LHCN-M2 (cell line): Measurements from ENCODE around the gene LACRT. TPM values are rescaled to one million over a fixed set of nuclear protein-coding genes. Genes with fewer than 3 reads are reported as not detected.
"Not testable (repeated sequence)": the region's sequence is repeated elsewhere in the genome, so short reads cannot be mapped to it uniquely, and the experiment has no call there.

ENCODE experiments used
- DNase-seq: peaks from one replicate; pipeline ENCODE4 v3.0.0-alpha.2; 2012; ENCODE audit warnings: low read depth
- total RNA-seq: library from RNA; depleted of rRNA; stranded (reverse); fragments of >200 nt; gene quantifications from 2 replicates; pipeline ENCODE4 v1.2.3, GENCODE V29; 2014

LACRT gene
- total RNA-seq, 1 experiment from 2014 or later, result not detected

DNA sequence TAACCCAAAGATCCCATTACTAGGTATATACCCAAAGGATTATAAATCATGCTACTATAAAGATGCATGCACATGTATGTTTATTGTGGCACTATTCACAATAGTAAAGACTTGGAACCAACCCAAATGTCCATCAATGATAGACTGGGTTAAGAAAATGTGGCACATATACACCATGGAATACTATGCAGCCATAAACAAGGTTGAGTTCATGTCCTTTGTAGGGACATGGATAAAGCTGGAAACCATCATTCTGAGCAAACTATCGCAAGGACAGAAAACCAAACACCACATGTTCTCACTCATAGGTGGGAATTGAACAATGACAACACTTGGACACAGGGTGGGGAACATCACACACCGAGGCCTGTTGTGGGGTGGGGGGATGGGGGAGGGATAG, 4.4 kb upstream of the LACRT start:
- not testable (repeated sequence) for DNase-seq

DNA sequence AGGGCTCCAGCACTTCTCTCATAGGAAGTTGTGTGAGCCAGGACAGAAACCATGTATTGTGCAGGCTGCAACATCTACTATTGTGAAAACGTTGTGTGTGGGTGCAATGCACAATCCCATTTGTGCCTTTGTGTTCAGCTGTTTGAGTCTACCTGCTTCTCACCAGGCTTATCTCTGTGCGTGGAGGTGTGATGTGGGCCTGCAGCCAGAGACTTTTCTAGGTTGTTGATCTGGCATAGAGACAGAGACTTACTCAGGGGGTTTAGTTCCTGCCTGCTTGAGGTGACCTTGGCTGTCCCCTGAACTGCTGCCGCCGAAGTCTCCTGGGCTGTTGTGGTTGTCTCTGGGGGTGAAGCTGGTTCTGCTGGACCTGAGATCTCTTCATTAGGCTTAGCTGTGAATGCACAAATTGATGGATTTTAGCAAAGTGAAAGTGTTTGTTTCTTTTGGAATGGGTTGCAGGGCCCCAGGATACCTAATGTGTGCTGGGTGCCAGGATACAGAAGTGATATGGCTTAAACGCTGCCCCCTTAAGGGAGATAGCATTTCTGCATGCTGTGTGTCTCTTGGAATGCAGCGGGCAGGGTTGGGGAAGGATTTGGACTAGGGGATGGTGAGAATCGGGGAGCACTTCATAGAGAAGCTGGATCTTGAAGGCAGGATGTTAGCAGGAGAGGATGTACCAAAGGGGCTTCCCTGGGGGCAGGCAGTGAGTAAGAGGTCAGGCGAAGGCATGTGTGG, 2.5 kb downstream of the LACRT start:
- DNase-seq, result no peak

DNA sequence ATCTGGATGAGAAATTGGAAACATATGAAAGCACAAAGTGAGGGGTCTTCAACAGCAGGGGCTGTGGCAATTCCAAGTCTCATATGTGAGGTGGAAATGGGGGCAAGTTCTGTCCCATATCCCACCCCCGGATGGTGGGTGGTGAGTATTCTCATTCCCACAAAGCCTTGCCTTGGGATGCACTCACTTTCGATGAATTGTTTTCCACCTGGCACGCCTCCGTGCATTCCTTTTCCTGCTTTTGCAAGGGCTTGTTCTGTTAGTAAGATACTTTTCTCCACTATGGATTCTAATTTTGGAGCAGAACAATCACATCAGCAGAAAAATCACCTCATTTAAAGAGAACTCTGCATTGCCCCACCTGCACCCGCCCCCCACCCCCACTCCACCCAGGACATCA, 3.1 kb downstream of the LACRT start:
- no peak for DNase-seq

DNA sequence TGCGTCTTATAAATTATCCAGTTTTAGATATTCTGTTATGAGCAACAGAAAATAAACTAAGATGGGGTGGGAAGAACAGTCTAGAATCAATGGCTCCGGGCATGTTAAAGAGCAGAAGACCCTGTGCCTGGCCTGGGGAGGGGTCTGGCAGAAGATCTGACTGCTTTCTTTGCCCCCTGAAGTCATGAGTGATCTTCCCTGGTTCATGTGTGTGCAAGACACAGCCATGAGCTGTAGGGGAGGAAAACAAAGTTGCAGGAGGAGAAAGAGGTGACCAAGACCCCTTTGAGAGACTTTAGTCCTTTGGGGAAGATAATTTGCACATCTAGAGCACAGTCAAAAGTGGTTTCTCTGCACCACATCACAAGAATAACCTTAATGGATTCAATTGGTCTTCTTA, 4.8 kb downstream of the LACRT start:
- DNase-seq, result no peak

DNA sequence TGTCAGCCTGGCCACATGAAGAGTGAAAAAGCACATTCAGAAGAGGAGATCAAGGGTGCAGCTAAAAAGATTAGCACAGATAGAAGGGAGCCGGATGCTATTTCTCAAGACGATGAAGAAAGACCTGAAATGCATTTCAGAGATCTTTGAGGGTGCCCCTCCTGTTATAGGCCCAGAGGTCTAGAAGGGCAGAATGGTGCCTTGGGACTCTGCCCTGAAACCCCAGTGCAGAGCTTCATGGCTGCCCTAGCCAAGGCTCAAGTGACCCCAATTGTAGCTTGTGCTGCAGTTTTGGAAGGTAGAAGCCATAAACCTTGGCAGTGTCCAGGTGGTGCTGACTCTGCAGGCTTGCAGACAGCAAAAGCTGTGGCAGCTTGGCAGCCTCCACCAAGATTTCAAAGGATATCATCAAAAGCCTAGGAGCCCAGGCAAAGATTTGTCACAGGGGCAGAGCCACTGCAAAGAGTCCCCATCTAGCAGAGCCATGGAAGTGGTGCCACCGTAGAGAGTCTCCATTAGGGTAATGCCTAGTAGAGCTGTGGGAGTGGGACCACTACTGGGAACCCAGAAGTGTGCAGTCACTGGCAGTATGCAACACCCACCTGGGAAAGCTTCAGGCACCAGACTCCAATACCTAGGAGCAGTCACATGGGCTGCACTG, 6.4 kb downstream of the LACRT start:
- no peak for DNase-seq

DNA sequence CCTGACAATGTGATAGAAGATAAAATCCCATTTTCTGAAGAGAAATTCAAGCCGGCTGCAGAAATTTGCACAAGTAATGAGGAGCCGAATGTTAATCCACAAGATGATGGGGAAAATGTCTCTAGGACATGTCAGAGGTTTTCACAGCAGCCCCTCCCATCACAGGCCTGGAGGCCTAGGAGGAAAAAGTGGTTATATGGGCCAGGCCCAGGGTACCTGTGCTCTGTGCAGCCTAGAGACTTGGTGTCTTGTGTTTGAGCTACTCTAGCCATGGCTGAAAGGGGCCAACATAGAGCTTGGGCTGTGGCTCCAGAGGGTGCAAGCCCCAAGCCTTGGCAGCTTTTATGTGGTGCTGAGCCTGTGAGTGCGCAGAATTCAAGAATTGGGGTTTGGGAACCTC, 7.4 kb downstream of the LACRT start:
- DNase-seq, result no peak

DNA sequence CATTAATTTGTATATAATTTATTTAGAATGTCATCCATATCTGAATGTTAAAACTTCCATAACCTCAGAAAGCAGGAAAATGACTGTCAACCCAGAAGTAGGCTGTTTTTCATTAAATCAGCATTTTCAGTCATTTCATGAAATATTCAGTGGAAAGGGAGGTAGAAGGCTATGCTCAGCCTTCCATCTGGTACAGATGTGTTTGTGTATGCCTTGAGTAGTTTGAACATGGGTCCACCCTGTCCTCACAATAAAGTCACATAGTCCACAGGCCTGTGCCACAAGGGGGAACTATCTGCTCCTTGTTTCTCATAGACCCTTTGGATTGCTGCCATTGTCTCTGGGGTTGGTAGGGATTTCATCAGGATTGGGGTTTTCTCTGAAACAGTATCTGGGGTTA, 9.1 kb downstream of the LACRT start:
- no peak for DNase-seq

DNA sequence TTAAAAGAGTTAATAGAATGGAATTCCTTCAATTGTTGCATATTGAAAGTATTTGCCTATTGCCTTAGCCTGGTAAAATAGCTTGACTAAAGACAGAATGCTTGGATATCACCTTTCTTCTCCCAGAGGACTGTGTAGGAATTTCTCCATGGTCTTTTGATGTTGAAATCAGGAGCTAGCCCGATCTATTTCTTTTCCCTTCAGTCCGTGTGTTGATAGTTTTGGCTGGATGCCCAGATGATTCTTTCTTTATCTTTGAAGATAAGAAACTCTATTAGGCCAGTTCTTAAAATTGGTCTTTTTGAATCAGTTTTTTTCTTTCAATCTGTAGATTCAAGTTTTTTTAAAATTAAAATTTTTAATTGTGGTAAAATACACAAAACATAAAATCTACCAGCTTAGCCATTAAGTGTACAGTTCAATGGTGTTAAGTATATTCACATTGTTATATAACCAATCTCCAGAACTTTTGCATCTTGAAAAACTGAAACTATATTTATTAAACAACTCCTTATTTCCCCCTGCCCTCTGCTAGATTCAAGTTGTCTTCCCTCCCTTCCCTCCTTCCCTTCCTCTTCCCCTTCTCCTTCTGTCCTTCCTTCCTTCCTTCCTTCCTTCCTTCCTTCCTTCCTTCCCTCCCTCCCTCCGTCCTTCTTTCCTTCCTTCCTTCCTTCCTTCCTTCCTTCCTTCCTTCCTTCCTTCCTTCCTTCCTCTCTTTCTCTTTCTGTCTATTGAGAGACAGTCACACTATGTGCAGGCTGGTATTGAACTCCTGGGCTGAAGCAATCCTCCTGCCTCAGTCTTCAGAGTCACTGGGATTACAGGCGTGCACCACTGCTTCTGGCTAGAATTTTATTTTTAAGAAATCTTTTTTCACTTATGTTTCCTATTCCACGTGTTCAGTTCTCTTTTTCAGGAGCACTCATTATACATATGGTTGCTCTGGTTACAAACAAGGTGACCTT, 10.1 kb downstream of the LACRT start:
- DNase-seq, result peak; percentile 9

DNA sequence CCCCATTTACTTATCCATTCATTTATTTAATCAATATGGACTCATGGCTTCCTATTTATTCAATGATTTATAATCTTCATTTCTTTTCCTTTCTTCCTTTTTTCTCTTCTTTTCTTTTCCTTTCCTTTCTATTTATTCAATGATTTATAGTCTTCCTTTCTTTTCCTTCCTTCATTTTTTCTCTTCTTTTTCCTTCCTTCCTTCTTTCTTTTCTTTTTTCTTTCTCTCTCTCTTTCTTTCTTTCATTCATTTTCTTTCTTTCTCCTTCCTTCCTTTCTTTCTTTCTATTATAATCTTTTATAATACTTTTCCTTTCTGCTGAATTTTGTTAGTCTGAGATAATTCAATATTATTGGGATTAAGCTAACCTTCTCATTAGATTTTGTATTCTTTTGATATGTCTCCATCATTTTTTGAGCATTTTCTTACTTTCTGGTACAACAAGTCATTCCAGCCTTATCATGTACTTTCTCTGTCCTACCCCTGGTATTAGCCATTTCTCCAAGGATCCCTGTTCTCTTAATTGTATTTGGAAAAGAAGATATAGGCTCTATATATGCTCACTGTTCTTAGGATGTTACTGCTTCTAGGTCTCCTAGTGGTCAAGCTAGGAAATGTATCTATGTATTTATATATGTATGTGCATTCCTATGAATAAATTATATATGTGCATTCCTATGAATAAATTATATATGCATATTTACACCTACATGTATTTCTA, 12.1 kb downstream of the LACRT start:
- no peak for DNase-seq

DNA sequence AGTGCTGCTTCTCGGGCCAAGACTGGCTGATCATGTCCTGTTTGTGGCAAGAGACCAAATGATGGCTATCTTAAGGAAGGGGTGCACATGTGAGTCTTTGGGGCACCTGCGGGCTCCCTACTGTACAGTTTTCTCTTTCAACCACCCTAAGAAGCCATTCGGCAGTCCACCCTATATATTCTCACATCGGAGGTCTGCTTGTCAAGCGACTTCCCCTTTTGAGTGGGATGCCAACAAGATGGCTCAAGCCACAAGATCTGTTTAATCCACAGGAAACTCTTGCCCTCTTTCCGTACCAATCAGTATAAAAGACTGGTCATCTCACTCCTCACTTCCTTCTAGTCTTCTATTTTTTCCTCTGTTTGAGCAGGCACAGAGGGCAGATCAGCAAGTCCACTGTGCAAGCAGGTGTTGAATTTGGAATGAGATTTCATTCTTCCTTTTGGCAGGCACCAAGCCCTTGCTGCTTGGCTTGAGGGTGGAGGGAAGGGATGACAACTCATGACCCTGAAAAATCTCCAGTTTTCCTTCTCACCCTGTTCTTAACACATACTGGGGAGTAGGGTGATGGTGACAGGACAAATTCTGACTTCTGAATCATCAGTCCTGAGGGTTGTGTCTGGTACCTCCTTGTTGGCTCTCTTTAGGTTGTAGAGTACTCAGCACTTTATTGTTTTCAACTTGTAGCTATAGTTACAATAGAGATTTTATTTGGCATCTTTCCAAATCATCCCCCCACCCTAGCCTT, 17.6 kb downstream of the LACRT start:
- DNase-seq, result no peak

DNA sequence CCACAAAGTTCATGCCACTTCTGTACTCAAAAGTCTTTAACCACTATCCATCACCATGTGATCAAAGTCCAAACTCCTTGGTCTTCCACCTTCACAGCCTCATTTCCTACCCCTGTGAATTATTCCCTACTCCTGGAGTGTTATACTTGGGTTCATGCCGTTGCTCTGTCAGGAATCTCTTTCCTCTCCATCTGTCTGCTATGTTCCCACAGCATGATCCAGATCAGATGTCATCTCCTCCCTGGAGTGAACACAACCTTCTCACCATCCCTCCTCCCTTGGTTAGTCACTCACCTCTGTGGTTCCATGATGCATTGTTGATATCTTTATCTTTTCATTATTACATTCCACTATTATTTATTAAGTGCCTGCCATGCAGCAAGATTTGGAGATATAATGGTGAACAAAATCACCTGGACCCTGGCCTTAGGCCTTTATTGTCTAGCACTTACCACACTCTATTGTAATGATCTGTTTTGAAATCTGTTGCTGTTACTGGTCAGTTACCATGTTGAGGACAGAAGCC, 22.4 kb downstream of the LACRT start:
- DNase-seq, result no peak

DNA sequence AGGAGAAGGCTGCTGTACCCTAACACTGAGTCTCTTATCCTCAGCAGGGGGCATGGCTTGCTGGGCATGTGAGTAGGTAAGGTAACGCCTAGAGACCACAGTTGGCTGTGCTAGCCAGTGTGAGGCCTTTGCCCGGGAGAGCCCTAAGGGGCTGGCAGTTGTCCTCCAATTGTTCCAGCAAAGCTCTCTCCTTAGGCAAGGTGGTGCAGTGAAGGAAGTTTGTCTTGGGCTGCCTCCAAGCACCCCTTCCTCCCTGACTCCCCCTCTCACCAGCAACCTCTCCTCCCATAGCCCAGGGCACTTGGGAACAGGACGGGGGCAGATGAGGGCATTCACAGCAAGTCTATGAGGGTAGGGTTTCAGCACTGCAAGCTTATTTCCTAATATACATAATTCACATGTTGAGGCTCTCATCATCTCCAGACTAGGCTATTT, 23.0 kb downstream of the LACRT start:
- DNase-seq, result no peak

DNA sequence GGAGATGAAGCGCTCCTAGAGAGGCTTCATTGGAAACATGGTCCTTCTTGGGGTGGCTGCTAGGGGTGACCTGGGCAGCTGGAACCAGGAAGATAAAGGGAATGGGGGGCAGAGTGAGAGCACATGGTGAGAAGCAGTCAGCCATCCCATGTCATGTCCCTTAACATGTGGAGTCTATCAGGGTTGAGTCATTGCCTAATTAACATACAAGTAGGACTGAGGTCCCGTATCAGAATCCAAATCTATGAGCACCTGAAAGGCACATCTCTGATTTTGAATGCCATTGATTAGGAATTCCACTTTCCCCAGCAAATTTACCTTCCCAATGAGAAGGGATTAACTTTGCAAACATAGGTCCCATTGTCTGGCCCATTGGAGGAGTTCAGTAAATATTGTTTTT, 25.9 kb downstream of the LACRT start:
- DNase-seq, result no peak

DNA sequence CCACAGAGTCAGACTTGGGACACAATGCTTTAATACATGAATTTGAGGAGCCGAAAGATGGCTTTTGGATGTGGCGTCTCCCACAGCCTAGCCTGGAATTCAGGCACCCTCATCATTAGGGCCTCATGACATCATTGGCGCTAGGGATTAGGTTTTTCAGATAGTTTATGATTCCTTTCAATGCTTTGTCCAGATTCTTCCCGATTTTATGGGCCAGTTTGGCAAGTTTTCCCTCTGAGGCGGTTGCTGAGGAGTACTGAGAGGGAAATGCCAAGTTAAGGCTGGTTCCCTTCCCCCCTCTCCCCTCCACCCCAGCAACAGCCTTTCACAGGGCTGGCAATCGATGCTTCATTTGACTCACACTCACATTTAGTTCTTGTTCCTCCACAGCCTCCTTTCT, 26.5 kb downstream of the LACRT start:
- DNase-seq, result no peak

DNA sequence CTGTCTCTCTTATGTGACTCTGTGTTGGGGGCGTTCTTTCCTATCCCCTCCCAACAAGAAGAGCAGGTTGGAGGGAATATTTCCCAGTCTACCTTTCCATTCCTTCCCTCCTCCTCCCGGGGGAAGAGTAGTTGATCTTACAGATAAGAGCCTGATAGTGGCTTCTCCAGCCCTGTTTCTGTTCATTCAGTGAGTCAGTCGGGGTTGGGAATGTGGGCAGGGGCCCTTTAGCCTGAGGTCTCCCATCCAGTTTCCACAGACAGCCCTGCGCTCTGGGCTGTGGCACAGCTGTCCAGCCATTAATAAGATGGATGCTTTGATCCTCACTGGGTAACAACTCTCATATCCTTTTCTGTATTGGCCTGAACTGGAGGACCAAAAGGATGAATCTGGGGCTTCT, 28.1 kb downstream of the LACRT start:
- no peak for DNase-seq

DNA sequence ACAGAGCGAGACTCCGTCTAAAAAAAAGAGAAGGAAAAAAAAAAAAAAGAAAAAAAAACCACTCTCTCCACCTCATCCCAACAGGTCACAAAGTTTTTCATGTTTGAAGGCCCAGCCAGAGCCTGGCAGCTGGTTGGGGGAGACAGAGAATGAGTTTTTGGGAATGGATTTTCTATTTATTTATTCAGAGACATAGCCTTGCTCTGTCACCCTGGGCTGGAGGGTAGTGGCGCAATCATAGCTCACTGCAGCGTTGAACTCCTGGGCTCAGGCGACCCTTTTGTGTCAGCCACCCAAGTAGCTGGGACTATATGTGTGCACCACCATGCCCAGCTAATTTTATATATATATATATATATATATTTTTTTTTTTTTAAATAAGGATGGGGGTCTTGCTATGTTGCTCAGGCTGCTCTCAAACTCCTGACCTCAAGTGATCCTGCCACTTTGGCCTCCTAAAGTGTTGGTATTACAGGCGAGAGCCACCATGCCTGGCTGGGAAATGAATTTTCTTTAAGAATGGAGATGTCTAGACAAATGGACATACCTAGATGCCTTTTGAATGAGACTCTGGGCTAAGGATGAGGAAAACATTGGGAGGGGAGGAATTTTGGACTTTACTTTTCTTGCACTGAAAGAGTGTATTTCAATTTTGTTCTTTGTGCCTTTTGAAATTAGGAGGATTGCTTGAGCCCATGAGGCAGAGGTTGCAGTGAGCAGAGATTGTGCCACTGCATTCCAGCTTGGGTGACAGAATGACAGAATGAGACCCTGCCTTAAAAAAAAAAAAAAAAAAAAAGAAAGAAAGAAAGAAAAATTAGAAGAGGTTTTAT, 29.3 kb downstream of the LACRT start:
- DNase-seq, result no peak

DNA sequence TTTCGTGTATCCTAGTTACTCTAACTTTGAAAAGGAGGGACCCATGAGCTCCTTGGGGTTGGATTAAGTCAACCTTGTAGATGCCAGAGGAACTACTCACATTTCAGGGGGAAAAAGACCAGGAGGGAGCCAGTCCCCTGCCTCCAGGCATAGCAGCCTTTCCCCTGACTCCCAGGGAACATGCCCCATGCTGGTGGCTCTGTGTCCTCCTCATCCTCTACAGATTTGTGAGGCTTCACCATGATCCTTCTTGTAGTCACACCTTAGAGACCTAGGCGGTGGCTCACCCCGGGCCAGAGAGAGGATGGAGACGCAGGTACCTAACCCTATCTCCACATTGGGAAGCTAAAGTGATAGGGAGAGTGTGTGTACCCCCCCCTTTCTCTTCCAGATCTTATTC, 30.3 kb downstream of the LACRT start:
- no peak for DNase-seq

DNA sequence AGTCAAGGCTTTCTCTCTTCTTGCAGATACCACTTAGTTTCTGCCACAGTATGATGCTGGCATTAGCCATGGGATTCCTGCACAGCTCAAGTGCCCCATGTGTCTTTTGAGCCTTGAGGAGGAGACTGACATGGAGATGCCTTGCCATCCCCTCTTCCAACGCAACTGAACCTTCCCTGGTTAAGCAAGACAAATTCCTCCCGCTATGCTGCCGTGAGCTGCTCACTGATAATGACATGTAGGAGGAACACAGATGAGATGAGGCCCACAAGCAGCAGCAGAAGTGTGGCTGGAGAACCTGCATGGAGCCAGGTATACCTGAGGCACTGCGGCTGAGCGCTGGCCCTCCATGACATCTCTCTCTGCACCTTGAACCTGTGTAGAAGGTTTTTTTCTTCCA, 30.8 kb downstream of the LACRT start:
- no peak for DNase-seq

DNA sequence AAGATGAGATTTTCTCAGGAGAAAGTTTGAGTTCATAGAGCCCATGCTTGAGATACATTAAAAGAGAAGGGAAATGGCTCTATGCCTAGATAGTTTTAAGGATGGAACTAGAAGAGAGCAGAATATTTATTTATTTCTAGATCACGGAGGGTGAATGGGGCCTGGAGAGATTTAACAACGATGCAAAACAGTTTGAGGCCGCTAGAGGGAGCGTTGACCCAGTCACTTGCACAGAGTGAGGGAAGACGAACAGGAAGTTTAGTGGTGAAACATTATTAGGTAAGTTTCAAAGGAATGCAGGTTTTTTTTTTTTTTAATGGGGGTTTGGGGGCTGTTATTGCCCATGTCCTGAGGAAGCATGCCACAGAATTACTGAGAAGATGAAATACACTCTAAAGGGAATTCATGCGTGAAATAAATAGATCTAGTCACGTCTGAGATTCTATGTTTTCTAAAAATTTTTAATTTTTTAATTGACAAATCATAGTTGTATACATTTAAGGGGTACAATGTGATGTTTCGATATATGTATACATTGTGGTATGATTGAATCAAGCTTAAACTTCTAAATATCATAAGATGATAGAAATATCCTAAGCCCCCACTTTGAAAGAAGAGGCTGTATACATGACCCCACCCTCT, 31.4 kb downstream of the LACRT start:
- DNase-seq, result peak; percentile 67
